Upper lobe of right lung (tissue), 1 donor: Measurements from ENCODE around the gene CDADC1. TPM values are rescaled to one million over a fixed set of nuclear protein-coding genes. Genes with fewer than 3 reads are reported as not detected.

Experiments
- ATAC-seq: fragments of 200-7000 bp; cut with Tn5 transposase; one replicate; pipeline ENCODE4 v1.9.1; 2020; ENCODE audit warnings: mild to moderate bottlenecking, moderate library complexity
- DNase-seq: peaks from one replicate; pipeline ENCODE4 v3.0.0-alpha.2; 2020
- H3K27ac ChIP-seq: fragments of 200-600 bp; one replicate; pipeline ENCODE4 v1.8.0; 2022
- H3K27me3 ChIP-seq: fragments of 200-600 bp; one replicate; pipeline ENCODE4 v1.8.0; 2022; ENCODE audit warnings: mild to moderate bottlenecking
- H3K36me3 ChIP-seq: fragments of 200-600 bp; one replicate; pipeline ENCODE4 v1.8.0; 2022
- H3K4me1 ChIP-seq: fragments of 200-600 bp; one replicate; pipeline ENCODE4 v1.8.0; 2022
- H3K4me3 ChIP-seq: fragments of 200-600 bp; one replicate; pipeline ENCODE4 v1.8.0; 2022; ENCODE audit warnings: mild to moderate bottlenecking
- H3K9me3 ChIP-seq: fragments of 200-600 bp; one replicate; pipeline ENCODE4 v1.8.0; 2022
- CTCF ChIP-seq: fragments of 200-600 bp; IDR thresholded peaks from one replicate; pipeline ENCODE4 v1.8.0; 2022; ENCODE audit warnings: antibody characterized with exemption
- intact Hi-C: fragments of 100-400 bp; cut with DNase I; formaldehyde crosslinking; loops from one replicate; pipeline ENCODE4 v1.11.0; 2022
- total RNA-seq: library from RNA; stranded (reverse); fragmentation: NEBNext Ultra II Directional; extraction: Animal tissue kit (Norgen Biotek cat#: 25700); gene quantifications from one replicate; pipeline ENCODE4 v1.2.1, GENCODE V29; 2021
- donor health status: DM: no; HTN: yes; CAD: no; lungs with severe emphysema.

The CDADC1 gene
- total RNA-seq, 1 donor from 2014 or later = 13.8 TPM

- TF ChIP-seq CTCF = no peak
- peaks cover 17% of the 10 kb centered on the region for H3K27me3 ChIP-seq
- no peak for DNase-seq
- H3K4me1 ChIP-seq = peaks cover 10% of the 10 kb centered on the region
- H3K4me3 ChIP-seq = no peak overlapping the region
- H3K27ac ChIP-seq = no peak overlapping the region
- intact Hi-C loops = no loop called here
- no peaks in the 10 kb centered on the region for H3K36me3 ChIP-seq
- no peaks in the 10 kb centered on the region for H3K9me3 ChIP-seq
- peak; percentile 72 for ATAC-seq
Observed at GRCh38 chr13:49225223-49226042, 22.3 kb upstream of the CDADC1 start.

- no peaks in the 10 kb centered on the region for H3K36me3 ChIP-seq
- no peaks in the 10 kb centered on the region for H3K9me3 ChIP-seq
- ATAC-seq = no peak
- H3K4me3 ChIP-seq = no peak overlapping the region
- H3K27ac ChIP-seq = no peak overlapping the region
- intact Hi-C loops = no loop called here
- peaks cover 6% of the 10 kb centered on the region for H3K27me3 ChIP-seq
- no peak for TF ChIP-seq CTCF
- peaks cover 4% of the 10 kb centered on the region for H3K4me1 ChIP-seq
- DNase-seq = no peak
Observed at GRCh38 chr13:49226613-49227012, 21.1 kb upstream of the CDADC1 start.

DNA sequence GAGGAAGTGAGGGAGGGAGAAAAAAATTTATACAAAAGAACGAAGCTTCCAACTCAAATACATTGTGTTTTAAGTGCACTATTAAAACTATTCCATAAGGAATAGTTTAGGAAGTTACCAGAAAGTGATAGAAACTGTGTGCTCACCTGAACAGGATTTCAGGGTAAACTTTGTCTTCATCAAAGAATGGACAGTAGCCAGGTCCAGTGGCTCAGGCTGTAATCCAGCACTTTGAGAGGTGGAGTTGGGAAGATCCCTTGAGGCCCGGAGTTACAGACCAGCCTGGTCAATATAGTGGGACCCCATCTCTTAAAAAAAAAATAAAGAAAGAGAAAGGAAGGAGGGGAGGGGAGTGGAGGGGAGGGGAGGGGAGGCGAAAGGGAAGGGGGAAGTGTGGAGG is 13.0 kb upstream of the CDADC1 start:
- Histone ChIP-seq H3K27me3 (no peaks in the 10 kb centered on the region), H3K9me3 (no peaks in the 10 kb centered on the region), H3K36me3 (no peaks in the 10 kb centered on the region), H3K4me3 (no peak overlapping the region), H3K27ac (no peak overlapping the region), H3K4me1 (no peaks in the 10 kb centered on the region)
- ATAC-seq (no peak), DNase-seq (no peak)
- TF ChIP-seq CTCF = no peak
- intact Hi-C loops = no loop called here

DNA sequence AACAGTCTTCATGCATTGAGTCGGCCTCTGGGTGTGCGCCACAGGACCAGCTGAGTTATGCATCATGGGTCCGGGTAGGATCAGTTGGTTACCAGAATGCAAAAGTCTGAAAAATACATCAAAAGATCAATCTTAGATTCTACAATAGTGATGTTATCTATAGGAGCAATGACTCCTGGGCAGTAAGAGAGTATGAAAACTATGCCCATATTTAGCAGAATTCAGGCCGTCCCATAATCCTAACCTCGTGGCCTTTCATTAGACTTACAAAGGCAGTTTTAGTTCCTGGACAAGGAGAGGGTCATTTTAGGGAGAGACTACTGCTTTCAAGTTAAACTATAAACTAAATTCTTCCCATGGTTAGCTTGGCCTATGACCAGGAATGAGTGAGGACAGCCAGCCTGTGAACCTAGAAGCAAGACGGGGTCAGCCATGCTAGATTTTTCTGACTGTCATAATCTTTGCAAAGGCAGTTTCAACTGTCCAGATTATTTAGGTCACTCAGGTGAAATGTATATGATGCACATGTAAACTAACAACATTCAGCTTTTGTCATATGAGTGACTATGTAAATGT is 11.8 kb upstream of the CDADC1 start:
- ATAC-seq (no peak), DNase-seq (no peak)
- Histone ChIP-seq H3K27me3 (no peaks in the 10 kb centered on the region), H3K4me1 (no peaks in the 10 kb centered on the region), H3K4me3 (no peak overlapping the region), H3K9me3 (no peaks in the 10 kb centered on the region), H3K36me3 (no peaks in the 10 kb centered on the region), H3K27ac (no peak overlapping the region)
- intact Hi-C loops = no loop called here
- no peak for TF ChIP-seq CTCF

DNA sequence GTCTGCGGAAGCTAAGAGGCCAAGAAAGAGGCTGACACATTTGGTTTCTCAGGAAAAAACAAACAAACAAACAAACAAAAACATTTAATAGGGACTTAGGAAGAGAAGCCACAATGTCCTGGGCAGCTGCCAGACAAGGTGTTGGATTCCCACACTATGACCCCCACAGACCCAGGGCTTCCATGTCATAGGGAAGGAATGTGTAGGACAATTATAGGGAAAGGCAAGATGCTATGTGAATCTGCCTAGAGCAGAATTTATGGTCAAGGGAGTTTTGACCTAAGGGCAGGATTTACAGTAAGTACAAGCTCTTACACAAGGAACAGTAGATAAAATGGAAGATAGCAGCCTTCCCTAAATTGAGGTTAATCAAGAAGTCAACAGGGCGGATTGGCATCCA is 9.1 kb upstream of the CDADC1 start:
- ATAC-seq = no peak
- Histone ChIP-seq H3K9me3 (no peaks in the 10 kb centered on the region), H3K4me3 (no peak overlapping the region), H3K27ac (no peak overlapping the region), H3K36me3 (no peaks in the 10 kb centered on the region), H3K27me3 (no peaks in the 10 kb centered on the region), H3K4me1 (no peaks in the 10 kb centered on the region)
- no peak for TF ChIP-seq CTCF
- intact Hi-C loops = no loop called here
- DNase-seq = no peak
